ENCODE data around the gene STX16.
A peak's percentile ranks its signal among the peaks of the same experiment; 100 is the strongest.

The STX16 gene, protein sequence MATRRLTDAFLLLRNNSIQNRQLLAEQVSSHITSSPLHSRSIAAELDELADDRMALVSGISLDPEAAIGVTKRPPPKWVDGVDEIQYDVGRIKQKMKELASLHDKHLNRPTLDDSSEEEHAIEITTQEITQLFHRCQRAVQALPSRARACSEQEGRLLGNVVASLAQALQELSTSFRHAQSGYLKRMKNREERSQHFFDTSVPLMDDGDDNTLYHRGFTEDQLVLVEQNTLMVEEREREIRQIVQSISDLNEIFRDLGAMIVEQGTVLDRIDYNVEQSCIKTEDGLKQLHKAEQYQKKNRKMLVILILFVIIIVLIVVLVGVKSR

GRCh38 chr20:58650776-58651558, at the start of gene STX16:
Gene STX16, plus strand, starts transcription at chr20:58651283. Its CDS starts 724 bp downstream, at chr20:58652007.
- TF ChIP-seq, protein P1, sequence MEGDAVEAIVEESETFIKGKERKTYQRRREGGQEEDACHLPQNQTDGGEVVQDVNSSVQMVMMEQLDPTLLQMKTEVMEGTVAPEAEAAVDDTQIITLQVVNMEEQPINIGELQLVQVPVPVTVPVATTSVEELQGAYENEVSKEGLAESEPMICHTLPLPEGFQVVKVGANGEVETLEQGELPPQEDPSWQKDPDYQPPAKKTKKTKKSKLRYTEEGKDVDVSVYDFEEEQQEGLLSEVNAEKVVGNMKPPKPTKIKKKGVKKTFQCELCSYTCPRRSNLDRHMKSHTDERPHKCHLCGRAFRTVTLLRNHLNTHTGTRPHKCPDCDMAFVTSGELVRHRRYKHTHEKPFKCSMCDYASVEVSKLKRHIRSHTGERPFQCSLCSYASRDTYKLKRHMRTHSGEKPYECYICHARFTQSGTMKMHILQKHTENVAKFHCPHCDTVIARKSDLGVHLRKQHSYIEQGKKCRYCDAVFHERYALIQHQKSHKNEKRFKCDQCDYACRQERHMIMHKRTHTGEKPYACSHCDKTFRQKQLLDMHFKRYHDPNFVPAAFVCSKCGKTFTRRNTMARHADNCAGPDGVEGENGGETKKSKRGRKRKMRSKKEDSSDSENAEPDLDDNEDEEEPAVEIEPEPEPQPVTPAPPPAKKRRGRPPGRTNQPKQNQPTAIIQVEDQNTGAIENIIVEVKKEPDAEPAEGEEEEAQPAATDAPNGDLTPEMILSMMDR (IDR thresholded peaks at IDR 0.05; ENCODE audit: borderline replicate concordance, insufficient read depth, low read depth, low read length) = no peak; the same call in none of the 2 replicates

GRCh38 chr20:58602124-58602523, 49.0 kb upstream of the STX16 start:
- H3K4me3 ChIP-seq (ENCODE audit: low read depth, low read length) = no peak overlapping the region
- TF ChIP-seq, protein P1 (IDR thresholded peaks at IDR 0.05; ENCODE audit: borderline replicate concordance, insufficient read depth, low read depth, low read length) = no peak

More at GRCh38 chr20:58650776-58651558, at the start of gene STX16:
- peak within 1 kb of the TSS; percentile 70 for H3K4me3 ChIP-seq (ENCODE audit: low read depth, low read length)

GRCh38 chr20:58603721-58604120, 47.4 kb upstream of the STX16 start:
- no peak overlapping the region for H3K4me3 ChIP-seq (ENCODE audit: low read depth, low read length)

GRCh38 chr20:58604128-58604881, 46.8 kb upstream of the STX16 start:
- TF ChIP-seq, protein P1 (IDR thresholded peaks at IDR 0.05; ENCODE audit: borderline replicate concordance, insufficient read depth, low read depth, low read length) = no peak

More at GRCh38 chr20:58603721-58604120, 47.4 kb upstream of the STX16 start:
- TF ChIP-seq, protein P1 (IDR thresholded peaks at IDR 0.05; ENCODE audit: borderline replicate concordance, insufficient read depth, low read depth, low read length) = no peak

GRCh38 chr20:58605292-58606065, 45.6 kb upstream of the STX16 start:
- TF ChIP-seq, protein P1 (IDR thresholded peaks at IDR 0.05; ENCODE audit: borderline replicate concordance, insufficient read depth, low read depth, low read length) = no peak
- no peak overlapping the region for H3K4me3 ChIP-seq (ENCODE audit: low read depth, low read length)

More at GRCh38 chr20:58604128-58604881, 46.8 kb upstream of the STX16 start:
- H3K4me3 ChIP-seq (ENCODE audit: low read depth, low read length) = no peak overlapping the region

DNA sequence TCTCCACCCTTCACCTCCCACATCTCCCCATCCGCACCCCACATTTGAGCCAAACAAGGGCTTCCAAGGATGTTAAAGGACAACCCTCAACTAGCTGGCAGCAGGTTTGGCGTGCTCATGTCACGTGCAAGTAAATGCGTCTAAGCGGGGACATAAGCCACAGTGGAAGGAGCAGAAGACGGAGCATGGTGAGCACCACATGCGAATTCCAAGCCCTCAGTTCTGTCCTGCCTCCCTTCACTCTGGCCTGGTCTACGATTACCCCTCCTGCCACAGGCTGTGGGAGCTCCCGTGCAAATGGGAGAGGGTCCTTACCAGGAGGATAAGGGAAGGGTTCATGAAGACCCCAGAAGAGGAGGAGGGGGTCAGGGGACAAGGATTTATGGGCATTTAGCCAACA, 44.9 kb upstream of the STX16 start:
- no peak overlapping the region for H3K4me3 ChIP-seq (ENCODE audit: low read depth, low read length)
- TF ChIP-seq, protein P1 (IDR thresholded peaks at IDR 0.05; ENCODE audit: borderline replicate concordance, insufficient read depth, low read depth, low read length) = no peak

Measured in GM12875 (cell line).